Gastroesophageal sphincter (tissue), 3 donors: ENCODE data around the gene ALOX5AP.

Experiments
- CTCF ChIP-seq, 4 experiments: fragments of 200-600 bp in 2 of 4; fragments of 450-650 bp in 2 of 4; sonication (generic) in 1 of 4; IDR thresholded peaks; one replicate each; pipeline ENCODE4 v1.5.1; 2017 to 2019; ENCODE audit warnings: antibody characterized with exemption in 4 of 4, mild to moderate bottlenecking in 2 of 4, moderate library complexity in 2 of 4
- POLR2A ChIP-seq, 2 donors: fragments of 450-650 bp; IDR thresholded peaks; one replicate each; pipeline ENCODE4 v1.6.1; 2017; ENCODE audit warnings: antibody characterized with exemption in 2 of 2, mild to moderate bottlenecking in 2 of 2, moderate library complexity in 1 of 2
- POLR2AphosphoS5 ChIP-seq: sonication (generic); formaldehyde crosslinking; IDR thresholded peaks from one replicate; pipeline ENCODE4 v1.6.1; 2017; ENCODE audit warnings: antibody characterized with exemption

GRCh38 chr13:30776661-30777060 is 41.3 kb downstream of the ALOX5AP start:
- TF ChIP-seq CTCF (IDR thresholded peaks at IDR 0.05) (no peak), POLR2A (IDR thresholded peaks at IDR 0.05) (no peak), POLR2AphosphoS5 (no peak)
